Measurements from ENCODE around the gene CDH15. TPM values are rescaled to one million over a fixed set of nuclear protein-coding genes. Genes with fewer than 3 reads are reported as not detected.
A peak's percentile ranks its signal among the peaks of the same experiment; 100 is the strongest.

Gene CDH15
- total and polyA plus RNA-seq, 2 of the 13 experiments (the other 11 are each of a cell fraction or from before 2014, with no cell fraction given) = 0.74 to 2.2 TPM

- TF ChIP-seq USF2 (IDR thresholded peaks at IDR 0.05; ENCODE audit: low read depth, low read length) (no peak), USF2 (CRISPR knock-in tag; IDR thresholded peaks at IDR 0.05; ENCODE audit: borderline replicate concordance) (no peak), DNMT1 (CRISPR knock-in tag; IDR thresholded peaks at IDR 0.05) (peak; percentile 87; the same call in 1 of the 2 replicates), FLYWCH1 (CRISPR knock-in tag; IDR thresholded peaks at IDR 0.05) (no peak), YEATS4 (CRISPR knock-in tag; IDR thresholded peaks at IDR 0.05; ENCODE audit: borderline replicate concordance) (0 out of 2 replicates have a peak, but pooled peaks have one; percentile 38), KLF6 (CRISPR knock-in tag; IDR thresholded peaks at IDR 0.05) (no peak), ZNF703 (CRISPR knock-in tag; IDR thresholded peaks at IDR 0.05; ENCODE audit: borderline replicate concordance) (no peak), ZBTB3 (CRISPR knock-in tag; IDR thresholded peaks at IDR 0.05; ENCODE audit: borderline replicate concordance, low read depth) (no peak), CC2D1A (CRISPR knock-in tag; IDR thresholded peaks at IDR 0.05) (no peak), ZFP1 (CRISPR knock-in tag; IDR thresholded peaks at IDR 0.05) (0 out of 2 replicates have a peak, but pooled peaks have one; percentile 42), HNF1A (IDR thresholded peaks at IDR 0.05; ENCODE audit: low read depth) (no peak), HNF1A (CRISPR knock-in tag; IDR thresholded peaks at IDR 0.05; ENCODE audit: borderline replicate concordance) (peak; percentile 63; the same call in 1 of the 2 replicates), JDP2 (CRISPR knock-in tag; IDR thresholded peaks at IDR 0.05; ENCODE audit: borderline replicate concordance) (no peak; the same call in 1 of the 2 replicates), ZNF234 (CRISPR knock-in tag; conservative IDR thresholded peaks at IDR 0.05) (0 out of 2 replicates have a peak, but pooled peaks have one; percentile 30), SIX1 (CRISPR knock-in tag; IDR thresholded peaks at IDR 0.05; ENCODE audit: borderline replicate concordance) (0 out of 2 replicates have a peak, but pooled peaks have one; percentile 53), SNAPC4 (CRISPR knock-in tag; IDR thresholded peaks at IDR 0.05) (peak; percentile 76; the same call in 1 of the 2 replicates), AGO1 (IDR thresholded peaks at IDR 0.05; ENCODE audit: low read depth, low read length, poor library complexity, severe bottlenecking) (no peak), E2F5 (CRISPR knock-in tag; conservative IDR thresholded peaks at IDR 0.05) (no peak)
Observed at GRCh38 chr16:89167425-89167941, 4.1 kb upstream of the CDH15 start (continued).
